SU-DHL-6 (cell line): ENCODE data around the gene MCM9.

Experiments
- CTCF ChIP-seq: fragments of 200-600 bp; sonication (generic); IDR thresholded peaks from one replicate; pipeline ENCODE4 v1.5.1; 2017; ENCODE audit warnings: antibody characterized with exemption, mild to moderate bottlenecking, low read length, moderate library complexity; ENCODE audit not compliant: insufficient read depth, poor library complexity, severe bottlenecking
- EZH2phosphoT487 ChIP-seq: fragments of 200-600 bp; sonication (generic), shearing (Covaris generic); conservative IDR thresholded peaks from 2 replicates; pipeline ENCODE4 v1.6.1; 2018; ENCODE audit warnings: mild to moderate bottlenecking, antibody characterized with exemption, low read length, moderate library complexity, mixed read lengths

- peak; percentile 81 for TF ChIP-seq CTCF
- no peak for TF ChIP-seq EZH2phosphoT487
Measured at GRCh38 chr6:118800394-118801071, 134.4 kb downstream of the MCM9 start.
